GM13976 (cell line): Measurements from ENCODE around the gene FCGR2B.

Source experiments
- DNase-seq: peaks from one replicate; pipeline ENCODE4 v3.0.0; 2012; ENCODE audit warnings: low spot score
- in situ Hi-C: fragments of 300-500 bp; cut with MboI; formaldehyde crosslinking; loops from one replicate; pipeline ENCODE4 v1.12.0; 2022; ENCODE audit warnings: low sequenced_read_pairs, mixed read lengths, inconsistent platforms; ENCODE audit not compliant: unreplicated experiment
- TF ChIP-seq, protein P1 (sequence below): IDR thresholded peaks from 2 replicates; pipeline ENCODE4 v1.5.1; 2012; ENCODE audit warnings: borderline replicate concordance, mild to moderate bottlenecking; ENCODE audit not compliant: insufficient read depth; ENCODE audit errors: extremely low read depth, missing control alignments, control extremely low read depth

Gene FCGR2B

DNA sequence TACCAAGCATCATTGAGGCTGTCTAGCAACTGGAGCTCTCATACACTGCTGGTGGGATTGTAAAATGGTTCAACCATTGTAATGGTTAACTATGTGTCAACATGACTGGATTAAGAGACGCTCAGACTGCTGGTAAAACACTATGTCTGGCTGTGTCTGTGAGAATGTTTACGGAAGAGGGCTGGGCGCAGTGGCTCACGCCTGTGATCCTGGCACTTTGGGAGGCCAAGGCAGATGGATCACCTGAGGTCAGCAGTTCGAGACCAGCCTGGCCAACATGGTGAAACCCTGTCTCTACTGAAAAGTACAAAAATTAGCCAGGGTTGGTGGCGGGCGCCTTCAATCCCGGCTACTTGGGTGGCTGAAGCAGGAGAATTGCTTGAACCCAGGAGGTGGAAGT lies 39.3 kb downstream of the FCGR2B start:
- no peak for DNase-seq
- in situ Hi-C loops: no loop called here
- TF ChIP-seq, protein P1, sequence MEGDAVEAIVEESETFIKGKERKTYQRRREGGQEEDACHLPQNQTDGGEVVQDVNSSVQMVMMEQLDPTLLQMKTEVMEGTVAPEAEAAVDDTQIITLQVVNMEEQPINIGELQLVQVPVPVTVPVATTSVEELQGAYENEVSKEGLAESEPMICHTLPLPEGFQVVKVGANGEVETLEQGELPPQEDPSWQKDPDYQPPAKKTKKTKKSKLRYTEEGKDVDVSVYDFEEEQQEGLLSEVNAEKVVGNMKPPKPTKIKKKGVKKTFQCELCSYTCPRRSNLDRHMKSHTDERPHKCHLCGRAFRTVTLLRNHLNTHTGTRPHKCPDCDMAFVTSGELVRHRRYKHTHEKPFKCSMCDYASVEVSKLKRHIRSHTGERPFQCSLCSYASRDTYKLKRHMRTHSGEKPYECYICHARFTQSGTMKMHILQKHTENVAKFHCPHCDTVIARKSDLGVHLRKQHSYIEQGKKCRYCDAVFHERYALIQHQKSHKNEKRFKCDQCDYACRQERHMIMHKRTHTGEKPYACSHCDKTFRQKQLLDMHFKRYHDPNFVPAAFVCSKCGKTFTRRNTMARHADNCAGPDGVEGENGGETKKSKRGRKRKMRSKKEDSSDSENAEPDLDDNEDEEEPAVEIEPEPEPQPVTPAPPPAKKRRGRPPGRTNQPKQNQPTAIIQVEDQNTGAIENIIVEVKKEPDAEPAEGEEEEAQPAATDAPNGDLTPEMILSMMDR: no peak

DNA sequence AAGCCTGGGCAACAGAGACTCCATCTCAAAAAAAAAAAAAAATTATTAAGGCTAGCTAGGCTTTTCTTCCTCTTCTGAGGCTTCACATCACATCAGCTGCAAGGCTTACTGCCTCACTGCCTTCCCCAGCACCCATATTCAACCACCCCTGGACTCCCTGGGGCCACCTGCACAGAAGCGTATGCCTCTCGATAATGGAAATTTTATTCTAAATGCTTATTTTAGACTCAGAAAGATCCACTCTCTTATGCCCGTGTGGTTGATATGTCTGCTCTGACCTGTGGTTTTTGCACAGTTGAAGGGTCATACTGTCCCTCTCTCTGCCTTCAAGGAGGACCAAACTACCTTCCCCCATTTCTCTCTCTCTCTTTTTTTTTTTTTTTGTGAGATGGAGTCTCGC lies 42.6 kb downstream of the FCGR2B start:
- TF ChIP-seq, protein P1: no peak
- in situ Hi-C loops: no loop called here
- no peak for DNase-seq

DNA sequence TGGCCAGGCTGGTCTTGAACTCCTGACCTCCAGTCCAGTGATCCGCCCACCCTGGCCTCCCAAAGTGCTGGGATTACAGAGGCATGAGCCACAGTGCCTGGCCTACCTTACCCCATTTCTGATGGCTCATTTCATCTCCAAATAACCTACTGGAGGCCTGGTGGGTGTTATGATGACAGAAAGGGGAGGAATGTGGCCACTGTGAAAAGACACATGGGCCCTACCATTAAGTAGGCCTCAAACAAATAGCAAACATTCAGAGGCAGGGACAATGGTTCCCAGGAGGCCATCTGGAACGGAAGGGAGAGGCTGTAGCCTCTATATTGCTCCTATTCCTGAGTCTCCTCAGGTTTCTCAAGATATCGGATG lies 43.2 kb downstream of the FCGR2B start:
- TF ChIP-seq, protein P1: no peak
- DNase-seq: no peak
- in situ Hi-C loops: no loop called here

DNA sequence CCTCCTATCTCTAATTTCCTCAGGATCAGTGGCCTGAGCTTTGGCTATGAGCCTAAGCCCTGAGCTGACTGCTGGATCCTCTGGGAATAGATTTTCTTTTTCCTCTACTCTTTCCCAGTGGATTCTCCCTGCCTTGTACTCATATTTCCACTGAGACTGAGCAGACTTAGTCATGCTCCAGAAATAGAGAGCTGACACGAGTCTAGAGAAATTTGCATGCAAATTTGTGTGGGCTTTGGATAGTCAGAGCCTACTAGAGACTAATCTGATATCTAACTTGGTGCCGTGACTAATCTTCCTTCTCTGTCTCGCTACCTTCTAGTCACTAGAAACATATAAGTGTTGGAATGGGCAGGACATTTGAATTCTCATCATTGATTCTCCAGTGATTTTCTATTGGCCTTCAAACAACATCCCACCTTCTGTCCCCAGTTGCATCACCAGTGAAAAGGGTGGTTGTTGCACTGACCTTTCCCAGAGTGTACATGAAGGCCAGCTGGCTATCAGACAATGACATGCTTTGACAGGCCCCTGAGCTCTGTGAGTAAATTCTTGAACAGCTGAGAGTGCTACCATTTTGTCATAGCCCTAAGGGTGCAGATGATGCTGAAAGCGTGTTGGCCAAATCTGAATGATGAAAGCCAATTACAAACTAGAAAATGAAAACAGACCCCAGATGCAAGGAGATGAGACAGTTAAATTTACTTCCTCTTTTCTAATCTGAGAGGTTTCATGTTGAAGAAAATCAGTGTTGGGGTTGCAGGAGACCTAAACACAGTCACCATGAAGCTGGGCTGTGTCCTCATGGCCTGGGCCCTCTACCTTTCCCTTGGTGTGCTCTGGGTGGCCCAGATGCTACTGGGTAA lies 43.8 kb downstream of the FCGR2B start, which contains the start of gene FCRLA:
FCRLA (plus strand) TSS at position 748 of the 866 bp plus-strand sequence; CDS start at position 784, 36 bp downstream.
- DNase-seq: peak; percentile 60
- in situ Hi-C loops: no loop called here
- TF ChIP-seq, protein P1: no peak

DNA sequence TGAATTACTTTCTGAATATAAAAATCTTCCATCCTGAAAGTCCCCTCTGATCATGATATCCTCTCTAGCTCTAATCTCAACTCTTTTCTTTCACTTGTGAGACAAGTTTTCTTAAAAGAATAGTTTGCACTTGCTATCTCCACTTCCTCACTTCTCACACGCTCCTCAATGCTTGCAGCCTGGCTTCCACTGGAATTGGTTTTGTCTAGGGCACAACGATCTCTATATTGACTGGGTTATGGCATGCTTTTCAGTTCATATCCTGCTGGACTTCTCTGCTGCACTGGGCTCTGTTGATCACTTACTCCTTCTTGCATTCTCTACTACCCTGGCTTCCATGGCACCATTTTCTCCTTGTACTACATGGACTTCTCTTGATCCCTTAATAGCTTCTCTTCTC lies 44.6 kb downstream of the FCGR2B start:
- TF ChIP-seq, protein P1: no peak
- DNase-seq: no peak
- in situ Hi-C loops: no loop called here

DNA sequence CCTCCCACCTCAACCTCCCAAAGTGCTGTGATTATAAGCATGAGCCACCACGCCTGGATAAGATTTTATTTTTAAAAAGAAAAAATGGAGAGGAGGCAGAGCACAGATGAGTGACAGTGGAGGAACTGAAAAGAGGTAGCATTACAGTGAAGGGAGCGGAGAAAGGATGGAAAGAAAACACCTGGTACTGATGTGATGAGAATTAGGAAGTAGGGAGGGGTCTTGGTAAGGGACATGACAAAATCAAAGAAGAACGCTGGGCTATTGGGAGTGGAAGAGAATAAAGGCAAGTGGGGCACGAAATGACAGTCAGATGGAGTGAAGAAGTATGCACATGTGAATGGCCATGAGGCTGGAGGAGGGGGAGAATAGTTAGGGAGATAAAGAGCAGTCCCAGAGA lies 46.4 kb downstream of the FCGR2B start:
- in situ Hi-C loops: no loop called here
- TF ChIP-seq, protein P1: no peak
- no peak for DNase-seq
